MM.1S (cell line): Measurements from ENCODE around the gene SCAI.

Experiments used
- CTCF ChIP-seq: fragments of 300-600 bp; sonication (generic); IDR thresholded peaks from 2 replicates; pipeline ENCODE4 v1.5.1; 2016; ENCODE audit warnings: antibody characterized with exemption, low read length, mixed read lengths
- EZH2 ChIP-seq: fragments of 300-600 bp; sonication (generic); optimal IDR thresholded peaks from 2 replicates; pipeline ENCODE3; 2017; ENCODE audit warnings: low read depth, mild to moderate bottlenecking, antibody characterized with exemption, low read length, mixed read lengths

DNA sequence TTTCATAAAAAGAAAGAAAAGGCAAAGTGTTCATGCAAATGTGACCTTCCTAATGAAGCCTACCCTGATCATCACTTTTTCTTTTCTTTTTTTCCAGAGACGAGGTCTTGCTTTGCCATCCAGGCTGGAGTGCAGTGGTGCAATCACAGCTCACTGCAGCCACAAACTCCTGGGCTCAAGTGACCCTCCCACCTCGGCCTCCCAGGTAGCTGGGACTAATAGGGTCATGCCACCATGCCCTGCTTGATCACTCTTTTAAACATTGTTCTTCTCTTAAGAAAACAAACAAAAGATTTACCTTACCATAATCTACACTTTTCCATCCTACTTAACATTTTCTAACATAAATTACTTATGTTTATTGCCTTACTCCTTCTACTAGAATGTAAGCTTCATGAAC is 193.9 kb downstream of the SCAI start:
- no peak for TF ChIP-seq CTCF
- no peak for TF ChIP-seq EZH2
